IMR-90 (cell line): ENCODE results near the gene EML4. TPM values are rescaled to one million over a fixed set of nuclear protein-coding genes. Genes with fewer than 3 reads are reported as not detected.

Experiments
- ATAC-seq: fragments of 200-7000 bp; cut with Tn5 transposase; 2 replicates; pipeline ENCODE4 v1.9.1; 2020; ENCODE audit warnings: low read depth, mild to moderate bottlenecking, moderate library complexity
- BruUV-seq: library from RNA; stranded (reverse); fragments of 400-500 nt; replicated peaks from 2 replicates; lab custom pipeline; 2021; lab: Mats Ljungman, UMichigan
- CTCF ChIA-PET: fragments of 300-600 bp; formaldehyde crosslinking; extraction: SDS; loops from one replicate; lab custom pipeline; 2021; ENCODE audit warnings: antibody characterized with exemption; lab: Yijun Ruan, JAX
- POLR2A ChIA-PET: fragments of 300-600 bp; sonication (Branson Sonifier 250); formaldehyde crosslinking; loops from one replicate; lab custom pipeline; 2022; ENCODE audit warnings: antibody characterized with exemption; ENCODE audit not compliant: unreplicated experiment; lab: Charles Lee
- DNase-seq: peaks from one replicate; pipeline ENCODE4 v3.0.0; 2013
- H2AFZ ChIP-seq: replicated peaks from 2 replicates; pipeline ENCODE3; 2013; ENCODE audit warnings: low read length, mild to moderate bottlenecking; ENCODE audit not compliant: poor library complexity
- H2AK5ac ChIP-seq: 2 replicates; pipeline ENCODE4 v1.6.1; 2013; ENCODE audit warnings: low read depth, low read length, inconsistent platforms
- H2AK9ac ChIP-seq: replicated peaks from 2 replicates; pipeline ENCODE3; 2013; ENCODE audit warnings: mild to moderate bottlenecking, low read depth, low read length, moderate library complexity; ENCODE audit not compliant: poor library complexity
- H2BK120ac ChIP-seq: 2 replicates; pipeline ENCODE4 v1.6.1; 2013; ENCODE audit warnings: low read depth, low read length, inconsistent platforms
- H2BK15ac ChIP-seq: 3 replicates; pipeline ENCODE4 v1.6.1; 2013; ENCODE audit warnings: low read depth, low read length, inconsistent platforms
- H2BK20ac ChIP-seq: 2 replicates; pipeline ENCODE4 v1.6.1; 2013; ENCODE audit warnings: low read depth, mild to moderate bottlenecking, inconsistent platforms, low read length, moderate library complexity
- H2BK5ac ChIP-seq: 2 replicates; pipeline ENCODE4 v1.6.1; 2013; ENCODE audit warnings: mild to moderate bottlenecking, low read depth, low read length, inconsistent platforms; ENCODE audit not compliant: poor library complexity, severe bottlenecking
- H3K14ac ChIP-seq: replicated peaks from 2 replicates; pipeline ENCODE4 v1.6.1; 2013; ENCODE audit warnings: low read depth, low read length, inconsistent platforms
- H3K18ac ChIP-seq: 2 replicates; pipeline ENCODE4 v1.6.1; 2013; ENCODE audit warnings: low read depth, low read length, control low read depth
- H3K23ac ChIP-seq: 2 replicates; pipeline ENCODE4 v1.6.1; 2013; ENCODE audit warnings: low read depth, low read length, inconsistent platforms
- H3K27ac ChIP-seq: 2 replicates; pipeline ENCODE4 v1.5.1; 2013; ENCODE audit warnings: mild to moderate bottlenecking, control low read depth, low read length; ENCODE audit not compliant: insufficient read depth
- H3K27me3 ChIP-seq: 2 replicates; pipeline ENCODE4 v1.6.1; 2013; ENCODE audit warnings: low read length; ENCODE audit not compliant: control insufficient read depth, insufficient read depth
- H3K36me3 ChIP-seq: 2 replicates; pipeline ENCODE4 v1.6.1; 2013; ENCODE audit warnings: low read length, mixed read lengths; ENCODE audit not compliant: control insufficient read depth, insufficient read depth
- H3K4ac ChIP-seq: 2 replicates; pipeline ENCODE4 v1.6.1; 2013; ENCODE audit warnings: low read depth, low read length, inconsistent platforms
- H3K4me1 ChIP-seq: 2 replicates; pipeline ENCODE4 v1.6.1; 2013; ENCODE audit warnings: low read length, mixed read lengths; ENCODE audit not compliant: control insufficient read depth, insufficient read depth
- H3K4me2 ChIP-seq: 2 replicates; pipeline ENCODE4 v1.6.1; 2013; ENCODE audit warnings: low read depth, mild to moderate bottlenecking, control low read depth, low read length, moderate library complexity
- H3K4me3 ChIP-seq: 2 replicates; pipeline ENCODE4 v1.5.1; 2013; ENCODE audit warnings: low read depth, mild to moderate bottlenecking, control low read depth, low read length, moderate library complexity; ENCODE audit not compliant: insufficient read depth
- H3K56ac ChIP-seq: 2 replicates; pipeline ENCODE4 v1.6.1; 2013; ENCODE audit warnings: low read length, inconsistent platforms; ENCODE audit not compliant: insufficient read depth; ENCODE audit errors: extremely low read depth
- H3K79me1 ChIP-seq, 2 experiments: 2 replicates each; pipeline ENCODE4 v1.6.1; 2013; ENCODE audit warnings: low read length in 2 of 2, inconsistent platforms in 1 of 2, low read depth in 1 of 2
- H3K9ac ChIP-seq: 2 replicates; pipeline ENCODE4 v1.6.1; 2013; ENCODE audit warnings: low read depth, low read length, control low read depth
- H3K9me1 ChIP-seq: 2 replicates; pipeline ENCODE4 v1.6.1; 2013; ENCODE audit warnings: low read length, inconsistent platforms; ENCODE audit not compliant: insufficient read depth
- H3K9me3 ChIP-seq: 2 replicates; pipeline ENCODE4 v1.6.1; 2013; ENCODE audit warnings: low read length; ENCODE audit not compliant: control insufficient read depth, insufficient read depth
- H4K20me1 ChIP-seq: 2 replicates; pipeline ENCODE4 v1.6.1; 2013; ENCODE audit warnings: low read length, inconsistent platforms; ENCODE audit not compliant: insufficient read depth
- H4K5ac ChIP-seq: 2 replicates; pipeline ENCODE4 v1.6.1; 2013; ENCODE audit warnings: mild to moderate bottlenecking, low read depth, low read length, control low read depth
- H4K8ac ChIP-seq, 2 experiments: 2 replicates each; pipeline ENCODE4 v1.6.1; 2013; ENCODE audit warnings: low read depth in 2 of 2, low read length in 2 of 2, control low read depth in 1 of 2, inconsistent platforms in 1 of 2
- H4K91ac ChIP-seq: 2 replicates; pipeline ENCODE4 v1.6.1; 2013; ENCODE audit warnings: low read depth, low read length, inconsistent platforms; ENCODE audit not compliant: insufficient read depth
- BHLHE40 ChIP-seq: fragments of 150-350 bp; IDR thresholded peaks from 2 replicates; pipeline ENCODE4 v1.6.1; 2016; ENCODE audit warnings: mild to moderate bottlenecking, low read depth, low read length
- CEBPB ChIP-seq: IDR thresholded peaks from 2 replicates; pipeline ENCODE4 v1.6.1; 2012; ENCODE audit warnings: low read depth, low read length, improper control_type of control experiment
- CHD1 ChIP-seq: IDR thresholded peaks from 2 replicates; pipeline ENCODE4 v1.6.1; 2012; ENCODE audit warnings: low read depth, low read length, improper control_type of control experiment
- FOS ChIP-seq: fragments of 150-350 bp; IDR thresholded peaks from 2 replicates; pipeline ENCODE4 v1.6.1; 2016; ENCODE audit warnings: low read depth, low read length
- MAFK ChIP-seq: IDR thresholded peaks from 2 replicates; pipeline ENCODE4 v1.6.1; 2012; ENCODE audit warnings: low read depth, low read length, improper control_type of control experiment
- MAZ ChIP-seq: IDR thresholded peaks from 2 replicates; pipeline ENCODE4 v1.6.1; 2012; ENCODE audit warnings: low read depth, mild to moderate bottlenecking, low read length, improper control_type of control experiment, moderate library complexity, borderline replicate concordance
- MXI1 ChIP-seq: IDR thresholded peaks from 2 replicates; pipeline ENCODE4 v1.6.1; 2012; ENCODE audit warnings: low read depth, mild to moderate bottlenecking, low read length, moderate library complexity, borderline replicate concordance
- NFE2L2 ChIP-seq: fragments of 150-350 bp; IDR thresholded peaks from 2 replicates; pipeline ENCODE4 v1.6.1; 2016; ENCODE audit warnings: low read depth, mild to moderate bottlenecking, low read length
- POLR2A ChIP-seq: IDR thresholded peaks from 2 replicates; pipeline ENCODE4 v1.6.1; 2012; ENCODE audit warnings: mild to moderate bottlenecking, low read depth, low read length
- RAD21 ChIP-seq: IDR thresholded peaks from 2 replicates; pipeline ENCODE4 v1.6.1; 2012; ENCODE audit warnings: low read length, improper control_type of control experiment
- RCOR1 ChIP-seq: IDR thresholded peaks from 2 replicates; pipeline ENCODE4 v1.6.1; 2012; ENCODE audit warnings: mild to moderate bottlenecking, low read length, improper control_type of control experiment; ENCODE audit not compliant: insufficient replicate concordance
- RFX5 ChIP-seq: IDR thresholded peaks from 2 replicates; pipeline ENCODE4 v1.8.0; 2012; ENCODE audit warnings: low read depth, mild to moderate bottlenecking, low read length, moderate library complexity
- SMC3 ChIP-seq: fragments of 150-350 bp; IDR thresholded peaks from 2 replicates; pipeline ENCODE4 v1.6.1; 2016; ENCODE audit warnings: low read depth, mild to moderate bottlenecking, antibody characterized with exemption, low read length, moderate library complexity
- WGBS, 2 experiments: methylation state at CpG; one replicate each; pipeline versions ENCODE4 v1.1.5 to v1.1.7; 2013; ENCODE audit warnings: missing lambda C conversion rate in 2 of 2; ENCODE audit not compliant: insufficient read length in 1 of 2; ENCODE audit errors: extremely low coverage in 2 of 2; 5-methylcytosine and 5-hydroxymethylcytosine counted together
- dilution Hi-C: fragments of 300-500 bp; cut with HindIII; formaldehyde crosslinking; loops from one replicate; pipeline ENCODE4 v1.14.3; 2018; ENCODE audit warnings: low sequenced_read_pairs; ENCODE audit not compliant: unreplicated experiment
- in situ Hi-C: fragments of 300-500 bp; cut with MboI; formaldehyde crosslinking; loops from 3 replicates; pipeline ENCODE4 v1.14.3; 2019; ENCODE audit warnings: low sequenced_read_pairs, inconsistent platforms, mixed read lengths
- intact Hi-C: fragments of 100-400 bp; cut with micrococcal nuclease; formaldehyde crosslinking; loops from 2 replicates; pipeline ENCODE4 v1.10.0; 2022
- polyA plus RNA-seq, 3 experiments: library from polyadenylated mRNA; depleted of rRNA; stranded (reverse); fragments of >200 nt; gene quantifications; 2 replicates each; pipeline ENCODE4 v1.2.3, GENCODE V29; 2012; ENCODE audit warnings: low replicate concordance in 1 of 3
- total RNA-seq: library from RNA; depleted of rRNA; stranded (reverse); fragments of >200 nt; gene quantifications from 2 replicates; pipeline ENCODE4 v1.2.3, GENCODE V29; 2012
- TF ChIP-seq, protein P1 (sequence below): fragments of 150-350 bp; IDR thresholded peaks from 2 replicates; pipeline ENCODE4 v1.6.1; 2017; ENCODE audit warnings: mild to moderate bottlenecking, antibody characterized with exemption, low read length, low read depth
- TF ChIP-seq, protein P2 (sequence below): fragments of 150-350 bp; IDR thresholded peaks from 2 replicates; pipeline ENCODE4 v1.6.1; 2016; ENCODE audit warnings: low read depth, mild to moderate bottlenecking, low read length, moderate library complexity, borderline replicate concordance
- TF ChIP-seq, protein P3 (sequence below): conservative IDR thresholded peaks from 2 replicates; pipeline ENCODE4 v1.5.1; 2012; ENCODE audit warnings: mild to moderate bottlenecking, low read depth, low read length, improper control_type of control experiment

Gene EML4
- total and polyA plus RNA-seq, 2 of the 4 experiments (the other 2 are of a cell fraction), result 29.7 to 73.7 TPM

DNA sequence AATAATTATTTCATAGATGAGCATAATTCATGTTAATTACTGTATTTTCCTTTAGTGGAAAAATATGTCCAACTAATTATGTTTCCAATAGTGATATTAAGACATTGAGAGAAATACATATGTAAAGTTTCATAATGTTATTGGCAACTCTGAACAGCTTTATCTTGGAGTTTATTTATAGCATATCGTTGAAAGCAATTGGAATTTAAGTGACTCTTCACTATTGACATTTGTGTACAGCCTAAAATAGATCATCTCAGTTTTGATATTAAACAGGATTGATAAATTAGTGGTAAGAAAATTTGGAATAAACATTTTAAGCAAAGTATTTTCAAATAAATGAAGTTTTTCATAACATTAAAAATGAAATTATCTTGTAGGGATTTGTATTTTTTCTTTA, 79.7 kb downstream of the EML4 start:
- no CpG with 5 or more reads among the region's 1 CpG for whole genome bisulfite sequencing, 2 experiments
- dilution Hi-C loops, result no loop called here
- Histone ChIP-seq H3K9ac (no peak overlapping the region), H3K36me3 (peaks cover 10% of the 10 kb centered on the region), H2AK9ac (no peak overlapping the region), H3K9me1 (no peaks in the 10 kb centered on the region), H3K4me1 (no peaks in the 10 kb centered on the region), H4K20me1 (no peaks in the 10 kb centered on the region), H2BK20ac (no peak overlapping the region), H3K4me3 (no peak overlapping the region), H3K4me2 (no peak overlapping the region), H2BK15ac (no peak overlapping the region), H4K8ac (no peak overlapping the region), H4K91ac (no peak overlapping the region), H3K9me3 (no peaks in the 10 kb centered on the region), H2AK5ac (no peak overlapping the region), H3K79me1 (peaks cover 26 to 27% of the 10 kb centered on the region in 2 experiments), H3K18ac (no peak overlapping the region), H2BK120ac (no peak overlapping the region), H2AFZ (no peak overlapping the region), H3K27me3 (no peaks in the 10 kb centered on the region), H3K27ac (no peak overlapping the region), H4K5ac (no peak overlapping the region), H3K23ac (no peak overlapping the region), H3K4ac (no peak overlapping the region), H2BK5ac (no peak overlapping the region), H3K14ac (no peak overlapping the region), H3K56ac (no peak overlapping the region)
- TF ChIP-seq NFE2L2, result no peak
- TF ChIP-seq, protein P1, sequence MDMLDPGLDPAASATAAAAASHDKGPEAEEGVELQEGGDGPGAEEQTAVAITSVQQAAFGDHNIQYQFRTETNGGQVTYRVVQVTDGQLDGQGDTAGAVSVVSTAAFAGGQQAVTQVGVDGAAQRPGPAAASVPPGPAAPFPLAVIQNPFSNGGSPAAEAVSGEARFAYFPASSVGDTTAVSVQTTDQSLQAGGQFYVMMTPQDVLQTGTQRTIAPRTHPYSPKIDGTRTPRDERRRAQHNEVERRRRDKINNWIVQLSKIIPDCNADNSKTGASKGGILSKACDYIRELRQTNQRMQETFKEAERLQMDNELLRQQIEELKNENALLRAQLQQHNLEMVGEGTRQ, result no peak
- TF ChIP-seq CEBPB, result no peak
- TF ChIP-seq MXI1, result no peak
- TF ChIP-seq BHLHE40, result no peak
- TF ChIP-seq FOS, result no peak
- TF ChIP-seq RCOR1, result no peak
- no peak for TF ChIP-seq MAZ
- no peak for TF ChIP-seq SMC3
- no peak for TF ChIP-seq RFX5
- TF ChIP-seq, protein P2, sequence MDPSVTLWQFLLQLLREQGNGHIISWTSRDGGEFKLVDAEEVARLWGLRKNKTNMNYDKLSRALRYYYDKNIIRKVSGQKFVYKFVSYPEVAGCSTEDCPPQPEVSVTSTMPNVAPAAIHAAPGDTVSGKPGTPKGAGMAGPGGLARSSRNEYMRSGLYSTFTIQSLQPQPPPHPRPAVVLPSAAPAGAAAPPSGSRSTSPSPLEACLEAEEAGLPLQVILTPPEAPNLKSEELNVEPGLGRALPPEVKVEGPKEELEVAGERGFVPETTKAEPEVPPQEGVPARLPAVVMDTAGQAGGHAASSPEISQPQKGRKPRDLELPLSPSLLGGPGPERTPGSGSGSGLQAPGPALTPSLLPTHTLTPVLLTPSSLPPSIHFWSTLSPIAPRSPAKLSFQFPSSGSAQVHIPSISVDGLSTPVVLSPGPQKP, result no peak
- TF ChIP-seq, protein P3, sequence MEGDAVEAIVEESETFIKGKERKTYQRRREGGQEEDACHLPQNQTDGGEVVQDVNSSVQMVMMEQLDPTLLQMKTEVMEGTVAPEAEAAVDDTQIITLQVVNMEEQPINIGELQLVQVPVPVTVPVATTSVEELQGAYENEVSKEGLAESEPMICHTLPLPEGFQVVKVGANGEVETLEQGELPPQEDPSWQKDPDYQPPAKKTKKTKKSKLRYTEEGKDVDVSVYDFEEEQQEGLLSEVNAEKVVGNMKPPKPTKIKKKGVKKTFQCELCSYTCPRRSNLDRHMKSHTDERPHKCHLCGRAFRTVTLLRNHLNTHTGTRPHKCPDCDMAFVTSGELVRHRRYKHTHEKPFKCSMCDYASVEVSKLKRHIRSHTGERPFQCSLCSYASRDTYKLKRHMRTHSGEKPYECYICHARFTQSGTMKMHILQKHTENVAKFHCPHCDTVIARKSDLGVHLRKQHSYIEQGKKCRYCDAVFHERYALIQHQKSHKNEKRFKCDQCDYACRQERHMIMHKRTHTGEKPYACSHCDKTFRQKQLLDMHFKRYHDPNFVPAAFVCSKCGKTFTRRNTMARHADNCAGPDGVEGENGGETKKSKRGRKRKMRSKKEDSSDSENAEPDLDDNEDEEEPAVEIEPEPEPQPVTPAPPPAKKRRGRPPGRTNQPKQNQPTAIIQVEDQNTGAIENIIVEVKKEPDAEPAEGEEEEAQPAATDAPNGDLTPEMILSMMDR, result no peak
- TF ChIP-seq RAD21, result no peak
- no peak for TF ChIP-seq MAFK
- TF ChIP-seq CHD1, result no peak
- TF ChIP-seq POLR2A, result no peak
- ChIA-PET POLR2A (no interaction called here), CTCF (interaction anchor here (0.7 kb wide), 1 partner anchor 265 kb away, joined by 3 read pairs; no protein-coding TSS in a partner anchor)
- no peak for ATAC-seq
- in situ Hi-C loops, result no loop called here
- BruUV-seq, result no TSS peak
- no peak for DNase-seq
- intact Hi-C loops, result loop anchor here (5.0 kb wide), 2 partner anchors 38 to 77 kb away; no protein-coding TSS in a partner anchor
